A549 (cell line): ENCODE measurements around the gene ACAP1.
A peak's percentile ranks its signal among the peaks of the same experiment; 100 is the strongest.

ENCODE experiments used
- ATOH8 ChIP-seq: fragments of 250-450 bp; sonication (Bioruptor Pico); IDR thresholded peaks from 2 replicates; pipeline ENCODE4 v1.5.0; 2020; ENCODE audit warnings: low read depth, mild to moderate bottlenecking, moderate library complexity
- CTCF ChIP-seq: fragments of >200 bp; sonication (Bioruptor Twin); formaldehyde crosslinking; IDR thresholded peaks from 3 replicates; pipeline ENCODE4 v1.5.1; 2016
- EP300 ChIP-seq, 2 experiments: fragments of >200 bp; sonication (Bioruptor Twin); formaldehyde crosslinking; IDR thresholded peaks; 2 replicates in 1 of 2; 3 replicates in 1 of 2; pipeline ENCODE4 v1.6.1; 2016 to 2017
- MAX ChIP-seq: IDR thresholded peaks from 2 replicates; pipeline ENCODE4 v1.6.1; 2012
- MYC ChIP-seq: IDR thresholded peaks from 2 replicates; pipeline ENCODE4 v1.6.1; 2012; ENCODE audit warnings: mild to moderate bottlenecking, inconsistent platforms, low read length, improper control_type of control experiment, borderline replicate concordance
- POLR2A ChIP-seq: IDR thresholded peaks from 2 replicates; pipeline ENCODE4 v1.6.1; 2012; ENCODE audit warnings: mild to moderate bottlenecking, low read length
- POLR2AphosphoS2 ChIP-seq: conservative IDR thresholded peaks from 2 replicates; pipeline ENCODE4 v1.6.1; 2012; ENCODE audit warnings: low read length, improper control_type of control experiment, inconsistent platforms
- REST ChIP-seq: fragments of 200-600 bp; sonication (generic); IDR thresholded peaks from 2 replicates; pipeline ENCODE4 v1.6.1; 2016; ENCODE audit warnings: antibody characterized with exemption, mild to moderate bottlenecking, moderate library complexity
- RFX5 ChIP-seq: fragments of 450-650 bp; IDR thresholded peaks from 2 replicates; pipeline ENCODE4 v1.7.1; 2014; ENCODE audit warnings: antibody characterized with exemption, mild to moderate bottlenecking, moderate library complexity
- SREBF2 ChIP-seq: fragments of 450-650 bp; IDR thresholded peaks from 2 replicates; pipeline ENCODE4 v1.6.1; 2014; ENCODE audit warnings: mild to moderate bottlenecking, moderate library complexity
- ZNF302 ChIP-seq: fragments of 250-450 bp; sonication (Bioruptor Pico); IDR thresholded peaks from 2 replicates; pipeline ENCODE4 v1.9.0; 2021; ENCODE audit warnings: inconsistent platforms, mild to moderate bottlenecking, moderate library complexity

- TF ChIP-seq CTCF = no peak
- peak; percentile 4; the same call in 1 of the 2 replicates for TF ChIP-seq POLR2A
- no peak for TF ChIP-seq RFX5
- no peak for TF ChIP-seq ATOH8 (CRISPR knock-in tag)
- no peak for TF ChIP-seq SREBF2
- no peak for TF ChIP-seq POLR2AphosphoS2
- TF ChIP-seq EP300 (IDR thresholded peaks at IDR 0.05) = no peak
- no peak for TF ChIP-seq MYC
- no peak for TF ChIP-seq REST
- no peak for TF ChIP-seq MAX
- TF ChIP-seq ZNF302 (CRISPR knock-in tag) = no peak
These were observed 8.8 kb upstream of the ACAP1 start for GRCh38 chr17:7327501-7327900.
